NCI-H524 (cell line): ENCODE results near the gene FRMD4A.

Experiments used
- DNase-seq, 2 experiments: peaks; one replicate each; lab custom pipeline; 2025; lab: John Stamatoyannopoulos, UW

The FRMD4A gene

GRCh38 chr10:13820119-13820963 lies 510.4 kb downstream of the FRMD4A start:
- DNase-seq, result peak in 1 of 2 experiments; percentile 25

DNA sequence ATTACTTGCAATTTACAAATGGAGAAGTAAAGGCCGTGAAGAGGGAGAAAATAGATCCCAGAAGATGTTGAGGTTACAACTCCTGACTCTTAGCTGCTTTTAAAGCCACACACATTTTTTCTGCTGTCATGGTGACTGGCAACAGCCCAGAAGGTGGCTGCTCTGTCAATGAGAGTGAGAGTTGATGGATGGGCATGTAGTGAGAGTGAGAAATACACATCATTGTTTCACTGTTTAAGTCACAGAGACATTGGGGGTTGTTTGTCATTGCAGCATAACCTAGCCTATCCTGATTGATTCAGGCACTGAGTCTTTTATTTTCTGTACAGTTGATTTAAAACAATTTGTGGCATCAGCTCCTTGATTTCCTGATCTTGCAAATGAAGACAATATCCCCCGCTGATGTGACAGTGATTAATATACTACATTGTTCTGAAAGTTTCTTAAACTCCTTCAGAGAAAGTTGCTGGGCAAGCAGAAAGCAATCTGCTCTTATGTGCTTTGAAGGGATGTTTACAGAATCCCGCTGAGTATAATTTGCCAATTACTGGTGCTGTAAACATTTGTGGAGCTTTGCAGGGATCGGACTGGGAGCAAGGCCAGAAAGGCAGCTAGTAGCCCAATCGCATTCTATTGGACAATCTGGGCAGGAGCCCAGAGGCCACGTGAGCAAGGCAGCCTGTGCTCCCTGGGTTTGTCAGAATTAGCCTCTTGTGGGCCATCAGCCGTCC lies 514.4 kb downstream of the FRMD4A start:
- no peak for DNase-seq

GRCh38 chr10:13815756-13816155 lies 515.0 kb downstream of the FRMD4A start:
- no peak for DNase-seq

DNA sequence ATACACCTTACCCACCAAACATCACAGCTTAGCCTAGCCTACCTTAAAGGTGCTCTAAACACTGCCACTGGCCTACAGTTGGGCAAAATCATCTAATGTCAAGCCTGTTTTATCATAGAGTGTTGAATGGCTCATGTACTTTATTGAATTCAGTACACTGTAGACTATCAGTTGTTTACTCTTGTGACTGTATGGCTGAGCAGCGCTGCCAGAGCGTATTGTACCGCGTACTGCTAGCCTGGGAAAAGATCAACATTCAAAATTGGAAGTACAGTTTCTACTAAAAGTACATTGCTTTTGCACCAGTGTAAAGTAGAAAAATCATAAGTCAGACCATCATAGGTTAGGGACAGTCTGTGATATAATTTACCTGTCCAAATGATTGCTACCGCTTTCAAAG lies 517.2 kb downstream of the FRMD4A start:
- DNase-seq, result no peak

DNA sequence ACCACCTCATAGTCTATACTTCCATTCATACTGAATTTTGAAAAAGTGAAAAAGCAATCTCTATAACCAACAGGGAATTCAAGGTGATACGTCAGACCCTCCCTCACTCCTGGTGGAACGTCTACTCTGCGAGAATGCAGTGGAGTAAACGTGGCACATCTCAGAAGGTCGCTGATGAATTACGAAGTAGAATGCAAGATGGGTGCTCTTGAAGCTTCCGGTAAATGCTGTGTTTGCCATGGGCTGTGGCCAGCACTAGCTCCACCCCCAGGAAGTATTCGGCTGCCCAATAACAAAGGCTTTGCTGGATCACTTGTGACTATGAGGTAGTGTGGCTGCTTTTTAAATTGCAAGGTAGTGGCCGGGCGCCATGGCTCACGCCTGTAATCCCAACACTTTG lies 517.9 kb downstream of the FRMD4A start:
- no peak for DNase-seq

- no peak for DNase-seq
Measured at GRCh38 chr10:13810568-13810967, 520.2 kb downstream of the FRMD4A start.

GRCh38 chr10:13809427-13809826 lies 521.3 kb downstream of the FRMD4A start:
- DNase-seq, result no peak

DNA sequence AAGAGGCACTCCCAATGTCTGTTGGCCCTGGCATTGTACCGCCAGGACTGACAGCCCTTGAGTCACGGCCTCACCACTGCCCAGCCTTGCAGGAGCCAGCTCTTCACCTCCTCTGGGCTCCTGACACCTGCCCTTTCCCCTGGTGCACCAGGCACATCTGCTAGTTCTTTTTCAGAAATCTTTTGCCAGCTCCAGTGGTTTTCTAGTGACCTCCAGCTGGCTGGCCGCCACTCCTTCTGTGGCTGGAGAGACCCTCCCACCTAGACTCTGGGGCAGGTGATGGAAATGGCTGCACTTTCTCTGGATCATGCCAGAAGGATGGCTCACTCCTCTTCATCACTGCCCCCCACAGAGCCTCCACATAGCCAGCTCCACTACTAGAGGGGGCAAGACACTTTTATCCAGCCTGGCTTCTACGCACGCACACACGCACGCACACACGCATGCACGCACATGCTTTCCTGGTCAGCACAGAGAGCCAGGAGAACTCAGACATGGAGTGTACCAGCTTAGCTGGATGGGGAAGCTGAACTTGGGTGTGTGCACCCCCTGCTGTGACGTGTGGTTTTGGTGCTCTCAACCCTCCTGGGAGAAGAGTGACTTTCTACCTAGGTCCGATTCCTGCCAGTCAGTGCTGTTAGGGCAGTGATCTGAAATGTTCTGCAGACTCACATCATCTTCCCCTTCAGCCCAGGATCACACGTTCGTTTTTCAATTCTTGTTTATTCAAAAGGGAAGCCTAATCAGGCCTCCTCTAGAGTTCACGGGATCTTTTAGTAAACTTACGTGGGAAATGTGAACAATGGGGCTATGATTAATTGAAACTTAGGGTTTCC lies 522.0 kb downstream of the FRMD4A start:
- DNase-seq, result no peak

- DNase-seq, result no peak
Measured at GRCh38 chr10:13806419-13806818, 524.3 kb downstream of the FRMD4A start.

DNA sequence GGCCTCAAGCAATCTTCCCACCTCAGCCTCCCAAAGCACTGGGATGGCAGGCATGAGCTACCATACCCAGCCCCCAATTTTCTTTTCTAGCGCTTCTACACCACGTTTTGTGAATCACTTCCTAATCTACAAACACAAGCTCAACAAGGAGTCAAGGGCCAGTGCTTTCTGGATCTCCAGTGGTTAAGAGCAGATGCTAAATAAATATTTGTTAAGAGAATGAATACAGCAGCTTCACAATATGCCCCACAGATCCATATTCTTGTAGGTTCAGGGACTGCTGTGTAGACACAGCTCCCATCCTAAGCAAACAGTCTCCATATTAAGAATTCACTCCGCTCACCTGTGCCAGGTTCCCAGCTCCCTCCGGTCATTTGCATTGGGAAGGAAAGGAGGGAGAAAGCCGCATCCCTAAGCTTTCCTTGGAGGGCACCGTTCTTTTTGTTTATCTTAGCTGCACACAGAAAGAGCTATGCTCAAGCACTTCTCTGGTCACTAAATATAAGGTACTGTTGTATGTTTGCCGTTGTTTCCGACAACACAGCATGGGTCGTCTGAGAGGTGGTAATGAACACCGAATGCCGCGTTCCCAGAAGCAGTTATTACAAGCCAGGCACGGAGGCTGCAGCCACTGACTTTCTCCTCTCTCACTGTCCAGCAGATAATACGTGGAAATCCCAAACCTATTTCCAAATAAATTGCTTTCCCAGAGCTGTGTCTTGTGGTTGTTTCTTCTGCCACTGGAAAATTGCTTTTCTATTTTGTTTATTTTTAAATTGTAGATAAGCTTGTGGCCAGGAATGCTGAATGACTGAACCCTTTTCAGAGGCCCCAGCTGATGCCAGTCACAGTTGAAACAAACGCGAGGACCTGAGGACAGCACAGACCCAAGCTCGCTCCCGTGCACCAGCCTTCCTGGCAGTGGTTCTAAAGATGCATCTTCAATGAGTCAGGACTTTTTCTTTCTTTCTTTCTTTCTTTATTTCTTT lies 526.9 kb downstream of the FRMD4A start:
- no peak for DNase-seq

DNA sequence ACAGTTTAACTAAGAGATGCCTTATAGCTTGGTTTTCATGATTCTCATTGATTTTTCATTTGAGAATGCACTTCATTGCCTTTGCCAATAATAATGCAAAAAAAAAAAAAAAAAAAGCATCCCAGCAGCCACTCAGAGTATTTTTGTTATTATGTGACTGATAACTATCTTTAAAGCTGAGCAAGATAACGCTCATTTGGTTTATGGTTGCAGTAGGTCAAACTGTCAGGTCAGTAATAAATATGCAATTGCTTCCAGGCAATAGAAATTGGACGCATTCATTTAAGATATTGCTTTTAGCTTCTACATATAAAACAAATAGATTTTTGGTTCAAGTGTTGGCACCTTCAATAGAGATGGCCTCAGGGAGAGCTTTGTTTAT lies 528.8 kb downstream of the FRMD4A start:
- no peak for DNase-seq

DNA sequence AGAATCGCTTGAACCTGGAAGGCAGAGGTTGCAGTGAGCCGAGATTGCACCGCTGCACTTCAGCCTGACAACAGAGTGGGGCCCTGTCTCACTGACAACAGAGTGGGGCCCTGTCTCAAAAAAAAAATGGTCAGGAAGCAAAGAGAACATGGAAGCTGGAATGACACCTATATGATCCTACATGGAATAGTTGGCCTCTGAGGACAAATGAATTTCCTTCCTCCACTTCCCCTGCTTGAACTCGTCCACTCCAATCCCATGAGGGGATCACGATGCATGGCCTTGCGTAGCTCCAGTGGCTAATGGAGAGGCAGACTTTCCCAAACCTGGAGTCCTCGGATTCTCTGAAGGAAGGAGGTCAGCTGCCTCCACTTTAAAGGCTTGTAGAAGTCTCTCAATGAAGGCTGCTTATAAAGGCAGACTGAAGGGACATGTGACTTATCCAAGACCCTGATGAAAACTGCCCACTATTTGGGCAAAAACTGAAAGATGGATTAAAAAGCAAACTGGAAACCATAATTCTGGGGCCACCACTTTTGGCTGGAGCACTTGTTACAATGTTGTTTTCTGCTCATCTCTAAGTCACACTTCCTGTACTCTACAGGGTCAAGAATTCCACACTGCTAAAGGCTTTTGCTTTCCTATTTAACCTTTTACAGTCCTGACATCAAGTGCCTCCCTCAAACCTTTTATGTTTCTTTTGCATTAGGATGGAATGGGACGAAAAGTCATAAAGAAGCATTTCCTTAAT lies 529.4 kb downstream of the FRMD4A start:
- DNase-seq, result no peak

DNA sequence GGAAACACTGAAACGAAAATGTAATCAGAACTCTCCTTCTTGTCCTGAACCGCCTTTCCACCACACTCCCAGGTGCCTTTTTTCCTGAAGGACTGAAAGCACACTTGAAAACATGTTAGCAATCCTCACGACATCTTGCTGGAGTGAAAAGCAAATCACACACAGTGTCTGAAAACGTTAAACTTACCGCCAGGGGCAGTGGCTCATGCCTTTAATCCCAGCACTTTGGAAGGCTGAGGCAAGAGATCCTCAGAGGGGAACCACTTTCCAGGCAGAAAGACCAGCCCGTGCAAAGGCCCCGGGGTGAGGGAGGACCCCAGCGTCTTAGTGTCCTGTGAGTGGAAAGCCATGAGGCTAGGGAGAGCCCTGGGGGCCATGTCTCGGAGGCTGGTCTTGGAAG lies 533.6 kb downstream of the FRMD4A start:
- no peak for DNase-seq

GRCh38 chr10:13795653-13796555 lies 534.8 kb downstream of the FRMD4A start:
- no peak for DNase-seq

GRCh38 chr10:13794992-13795612 lies 535.6 kb downstream of the FRMD4A start:
- DNase-seq, result no peak

- no peak for DNase-seq
Measured at GRCh38 chr10:13792006-13792405, 538.7 kb downstream of the FRMD4A start.

GRCh38 chr10:13791483-13791882 lies 539.2 kb downstream of the FRMD4A start:
- no peak for DNase-seq

DNA sequence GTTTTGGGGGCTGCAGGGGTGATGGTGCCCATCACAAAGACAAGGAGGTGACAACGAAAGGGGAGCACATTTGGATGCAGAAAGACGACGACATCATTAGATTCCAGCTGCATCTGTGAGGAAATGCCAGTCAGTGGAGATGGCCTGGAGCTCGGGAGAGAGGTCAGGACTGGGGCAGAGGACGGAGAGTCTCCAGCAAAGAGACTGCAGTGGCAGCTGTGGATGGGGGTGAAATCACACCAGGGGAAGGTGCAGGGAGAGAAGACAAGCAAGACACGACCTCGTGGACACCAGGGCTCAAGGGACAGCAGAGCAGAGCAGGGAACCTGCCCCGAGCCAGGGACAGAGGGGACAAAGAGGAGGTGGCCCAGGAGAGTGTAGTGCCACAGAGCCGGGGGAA lies 540.5 kb downstream of the FRMD4A start:
- DNase-seq, result no peak

- DNase-seq, result no peak
Measured at GRCh38 chr10:13789448-13789829, 541.3 kb downstream of the FRMD4A start.
